Measurements from ENCODE around the gene MRPL20.

MRPL20 gene

DNA sequence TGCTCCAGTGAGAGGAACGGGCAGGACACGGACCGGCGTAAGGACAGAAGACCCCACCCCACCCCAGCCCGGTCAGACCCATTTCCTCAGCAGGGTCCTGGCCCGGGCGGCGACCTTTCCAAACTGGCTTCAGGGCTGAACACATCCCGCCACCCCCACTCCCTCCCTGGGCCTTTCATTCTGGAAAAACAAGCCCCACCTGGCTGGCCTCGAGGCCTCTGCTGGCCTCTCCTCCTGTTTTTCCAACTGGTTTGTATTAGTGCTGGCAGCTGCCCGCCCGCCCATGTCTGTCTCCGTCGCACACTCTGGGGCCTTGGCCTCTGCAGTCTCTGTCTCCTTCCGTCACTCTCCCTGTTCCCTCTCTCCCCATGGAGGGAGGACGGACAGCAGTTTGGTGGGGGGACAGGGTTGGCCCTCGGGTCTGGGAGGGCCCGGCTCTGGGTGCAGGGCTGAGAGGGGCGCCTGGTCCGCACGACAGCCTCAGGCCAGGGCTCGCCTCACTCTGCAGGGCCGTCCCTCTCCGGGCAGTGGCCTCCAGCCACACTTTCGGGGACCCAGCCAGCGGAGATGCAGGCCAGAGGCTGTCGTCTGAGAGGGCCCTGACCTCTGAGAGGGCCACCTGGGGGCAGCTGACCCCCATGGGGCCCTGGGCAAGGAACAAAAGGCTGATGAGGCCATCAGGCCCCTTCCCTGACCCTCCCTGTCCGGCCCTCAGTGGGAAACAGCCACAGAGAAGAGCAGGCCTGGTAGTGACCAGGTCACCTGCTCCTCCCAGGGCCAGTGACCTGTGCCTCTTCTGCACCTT, 47.2 kb downstream of the MRPL20 start:
- DNase-seq, result no peak

DNA sequence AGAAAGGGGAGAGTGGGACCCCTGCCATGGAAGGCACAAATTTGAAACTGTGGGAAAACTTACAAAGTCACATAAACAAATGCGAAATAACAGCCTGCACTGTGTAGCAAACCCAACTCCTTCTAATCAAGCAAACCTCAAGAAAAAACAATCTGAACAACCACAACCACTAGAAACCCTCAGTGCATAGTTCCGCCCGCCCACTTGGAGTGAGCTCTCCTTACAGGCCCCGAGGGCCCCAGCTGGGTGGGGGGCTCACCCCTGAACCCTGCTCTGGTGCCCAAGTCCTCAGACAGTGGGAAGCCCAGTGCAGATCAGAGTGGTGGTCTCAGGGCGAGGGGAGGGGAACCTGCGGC, 47.8 kb downstream of the MRPL20 start:
- DNase-seq, result no peak

GRCh38 chr1:1358433-1359271, 48.4 kb downstream of the MRPL20 start, which contains the start of gene MXRA8:
Gene MXRA8, minus strand, starts transcription at chr1:1358555. Its CDS starts 51 bp downstream, at chr1:1358504.
- DNase-seq, result no peak

- DNase-seq, result no peak
Observed at GRCh38 chr1:1357871-1358432, 49.1 kb downstream of the MRPL20 start.

DNA sequence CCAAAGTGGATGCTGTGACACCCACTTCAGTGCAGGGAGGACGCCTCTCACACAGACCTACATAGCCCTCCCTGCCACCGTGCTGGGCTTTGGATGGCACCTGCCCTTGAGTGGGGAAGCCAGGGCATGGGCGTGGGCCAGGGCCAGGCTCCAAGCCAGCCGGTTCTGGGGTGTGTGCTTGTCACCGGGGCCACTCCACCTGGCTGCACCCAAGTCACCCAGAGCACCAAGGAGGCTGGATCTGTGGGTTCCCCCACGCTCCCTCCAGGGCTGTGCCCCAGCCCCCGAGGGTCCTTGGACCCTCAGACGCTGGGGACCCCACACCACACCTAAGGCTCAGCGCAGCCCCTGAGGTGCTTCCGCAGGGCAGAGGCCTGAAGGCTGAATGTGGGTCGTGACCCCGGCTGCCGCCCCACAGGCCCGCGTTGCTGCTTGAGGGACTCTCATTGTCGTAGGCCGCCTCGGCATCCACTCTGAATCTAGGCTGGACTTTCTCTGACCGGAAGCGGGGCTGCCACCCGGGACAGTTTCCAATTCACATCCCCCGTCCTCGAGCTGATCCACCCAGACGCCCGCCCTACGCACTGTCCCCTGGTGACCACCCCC, 50.2 kb downstream of the MRPL20 start:
- no peak for DNase-seq

- DNase-seq, result no peak
Observed at GRCh38 chr1:1356166-1356795, 50.8 kb downstream of the MRPL20 start.

DNA sequence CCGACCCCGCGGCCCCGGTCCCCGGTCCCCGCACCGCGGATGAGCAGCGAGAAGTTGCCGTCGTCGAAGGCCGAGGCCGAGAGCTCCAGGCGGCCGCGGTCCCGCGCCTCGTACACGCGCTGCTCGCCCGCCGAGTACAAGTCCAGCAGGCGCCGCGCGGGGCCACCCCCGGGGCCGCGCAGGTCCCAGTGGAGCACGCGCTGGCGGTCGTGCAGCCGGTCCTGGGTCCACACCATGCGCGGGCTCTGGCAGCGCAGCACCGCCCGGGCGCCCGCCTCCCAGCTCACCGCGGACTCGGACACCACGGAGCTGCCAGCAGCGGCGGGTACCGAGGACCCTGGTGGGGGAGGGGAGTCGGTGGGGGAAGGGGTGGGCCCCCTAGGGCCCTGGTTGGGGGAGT, 51.7 kb downstream of the MRPL20 start:
- no peak for DNase-seq

DNA sequence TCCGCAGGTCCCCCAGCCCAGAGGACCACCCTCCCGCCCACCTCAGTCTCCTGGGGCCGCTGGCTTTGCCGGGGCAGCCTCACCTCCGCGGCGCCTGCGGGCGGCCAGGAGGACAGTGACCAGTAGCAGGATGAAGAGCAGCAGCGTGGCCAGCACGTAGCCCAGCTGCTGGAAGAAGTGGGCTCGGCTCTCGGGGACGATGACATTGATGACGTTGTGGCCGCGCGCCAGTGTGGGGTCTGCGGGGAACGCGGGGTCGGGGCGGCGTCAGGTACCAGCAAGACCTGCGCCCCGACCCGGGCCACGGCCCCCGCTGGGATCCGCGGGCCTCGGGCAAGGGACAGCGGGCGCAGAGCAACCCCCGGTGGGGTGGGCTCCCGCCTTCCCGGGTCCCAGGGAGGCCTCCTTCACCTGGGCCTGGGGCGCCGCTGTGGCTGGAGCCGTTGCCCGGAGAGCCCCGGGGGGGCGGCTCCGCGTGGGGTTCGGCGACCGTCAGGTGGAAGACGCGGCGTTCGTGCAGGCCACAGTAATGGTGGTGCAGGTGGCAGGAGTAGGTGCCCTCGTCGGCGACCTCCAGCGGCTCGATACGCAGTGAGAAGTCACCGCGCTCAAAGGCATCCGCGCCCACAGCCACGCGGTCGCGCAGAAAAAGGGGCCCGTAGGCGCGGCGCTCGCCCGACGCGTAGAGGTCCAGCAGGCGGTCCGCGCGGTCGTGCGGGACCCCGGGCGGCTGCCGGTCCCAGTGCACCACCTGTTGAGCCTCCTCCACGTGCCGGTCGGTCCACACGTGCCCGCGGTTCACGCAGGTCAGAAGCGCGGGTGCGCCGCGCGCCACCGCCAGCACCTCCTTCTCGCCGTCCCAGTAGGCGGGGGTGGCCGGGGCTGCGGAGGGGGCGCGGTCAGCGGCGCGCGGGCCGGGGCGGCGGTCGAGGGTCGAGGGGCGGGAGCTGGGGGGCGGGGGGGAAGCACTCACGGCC, 52.5 kb downstream of the MRPL20 start:
- no peak for DNase-seq

DNA sequence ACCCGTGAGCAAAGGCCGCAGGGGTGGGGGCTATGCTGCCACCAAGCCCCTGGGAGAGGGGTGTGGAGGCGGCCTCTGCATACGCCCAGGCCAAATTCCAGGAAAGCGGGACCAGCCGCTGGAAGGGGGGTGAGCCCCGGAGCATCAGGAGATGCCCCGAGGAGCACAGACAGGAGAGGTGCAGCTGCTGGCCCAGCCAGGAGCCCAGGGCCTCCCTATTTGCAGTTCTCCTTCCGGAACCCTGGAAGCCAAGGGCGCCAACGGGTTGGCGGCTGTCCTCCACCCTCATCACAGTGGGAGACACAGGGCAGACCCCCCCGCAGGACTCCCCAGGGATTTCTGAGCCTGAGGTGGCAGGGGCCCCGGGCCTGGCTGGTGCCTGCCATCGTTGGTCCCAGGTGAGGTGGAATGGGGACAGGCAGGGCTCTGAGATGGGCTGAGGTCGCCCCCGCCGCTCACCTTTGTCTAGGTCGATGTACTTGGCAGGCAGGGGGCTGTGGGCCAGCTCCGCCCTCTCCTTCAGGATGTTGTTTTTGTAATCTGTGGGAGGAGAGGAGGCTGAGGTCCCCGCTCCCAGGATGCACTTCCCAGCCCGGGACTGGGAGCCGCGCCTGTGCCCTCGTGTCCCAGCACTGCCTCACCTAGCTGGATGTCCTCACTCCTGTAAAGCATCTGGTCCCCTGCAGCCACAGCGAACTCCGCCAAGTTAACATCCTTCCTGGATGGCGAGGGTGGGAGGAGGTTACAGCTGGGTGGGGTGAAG, 53.5 kb downstream of the MRPL20 start:
- no peak for DNase-seq

DNA sequence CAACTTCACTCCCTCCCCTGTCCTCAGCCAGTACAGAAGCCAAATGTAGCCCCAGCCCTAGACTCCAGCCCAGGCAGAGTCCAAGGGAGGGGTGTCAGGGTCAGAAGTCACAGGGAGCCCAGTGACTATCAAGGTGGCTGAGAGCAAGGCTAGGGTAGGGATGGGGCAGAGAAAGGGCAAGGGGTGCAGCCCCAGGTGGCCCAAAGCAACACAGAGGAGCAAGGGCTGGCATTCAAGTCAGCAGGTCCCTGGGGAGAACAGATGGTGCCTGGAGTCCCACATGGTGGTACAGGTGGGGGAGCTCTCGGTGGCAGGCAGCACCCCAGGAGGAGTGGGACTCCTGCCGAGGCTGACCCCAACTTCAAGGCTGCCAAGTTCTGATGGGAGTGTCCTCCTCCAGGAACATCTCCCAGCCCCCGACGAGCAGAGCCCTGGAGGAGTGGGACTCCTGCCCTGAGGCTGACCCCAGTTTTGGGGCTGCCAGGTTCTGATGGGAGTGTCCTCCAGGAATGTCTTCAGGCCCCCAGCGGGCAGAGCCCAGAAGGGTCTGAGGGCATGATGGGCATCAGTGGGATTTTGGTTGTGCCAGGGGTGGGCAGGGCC, 54.2 kb downstream of the MRPL20 start:
- DNase-seq, result no peak

Data from activated CD4-positive, alpha-beta T cell treated with anti-CD3 and anti-CD28 coated beads, Interleukin-2, amount 50 U/mL, for 48 hours (primary cell).